DMS153 (cell line): ENCODE data around the gene DARS1.
A peak's percentile ranks its signal among the peaks of the same experiment; 100 is the strongest.

Source experiments
- DNase-seq: peaks from one replicate; lab custom pipeline; 2025; lab: John Stamatoyannopoulos, UW

The DARS1 gene

DNA sequence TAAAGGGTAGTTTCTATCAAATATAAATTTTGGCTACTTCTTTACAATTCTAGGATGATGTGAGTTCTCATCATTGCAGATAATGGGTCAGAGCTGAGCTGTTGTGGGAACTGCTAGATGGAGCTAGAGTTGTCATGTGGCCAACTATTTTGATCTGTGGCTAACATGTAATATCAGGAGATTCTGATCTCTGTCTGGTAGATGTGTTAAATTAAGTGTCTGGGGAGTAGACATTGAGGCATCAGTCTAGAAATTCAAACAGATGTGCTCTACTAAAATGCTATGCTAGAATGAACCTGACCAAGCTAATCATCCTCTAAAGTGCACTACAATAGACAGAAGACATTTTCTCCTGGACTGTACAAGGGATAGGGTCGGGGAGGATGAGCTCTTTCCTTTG is 30.3 kb upstream of the DARS1 start:
- no peak for DNase-seq

GRCh38 chr2:136014411-136014810 is 29.0 kb upstream of the DARS1 start:
- DNase-seq, result no peak

DNA sequence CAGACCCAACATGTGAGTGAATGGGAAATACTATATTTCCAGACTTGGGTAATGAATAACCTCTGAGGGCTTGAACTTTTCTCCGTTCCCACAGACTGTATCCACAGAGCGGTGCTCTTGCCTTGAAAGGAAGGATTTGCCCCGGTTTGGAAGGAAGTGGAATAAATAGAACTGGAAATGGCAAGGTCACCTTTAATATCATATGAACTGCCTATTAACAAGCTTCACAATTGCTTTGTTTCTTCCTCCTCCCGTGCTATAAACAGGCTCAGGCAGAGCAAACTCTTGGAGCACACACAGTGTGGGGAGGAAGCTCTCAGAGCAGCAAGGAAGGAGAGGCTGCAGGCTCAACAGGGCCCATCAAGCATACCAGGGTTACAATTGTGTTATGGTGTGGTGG is 28.5 kb upstream of the DARS1 start:
- DNase-seq, result peak; percentile 6

- no peak for DNase-seq
These were observed 27.8 kb upstream of the DARS1 start for GRCh38 chr2:136013136-136013685.

- no peak for DNase-seq
These were observed 26.9 kb upstream of the DARS1 start for GRCh38 chr2:136012315-136012714.

- DNase-seq, result no peak
These were observed 24.7 kb upstream of the DARS1 start for GRCh38 chr2:136010126-136010525.

DNA sequence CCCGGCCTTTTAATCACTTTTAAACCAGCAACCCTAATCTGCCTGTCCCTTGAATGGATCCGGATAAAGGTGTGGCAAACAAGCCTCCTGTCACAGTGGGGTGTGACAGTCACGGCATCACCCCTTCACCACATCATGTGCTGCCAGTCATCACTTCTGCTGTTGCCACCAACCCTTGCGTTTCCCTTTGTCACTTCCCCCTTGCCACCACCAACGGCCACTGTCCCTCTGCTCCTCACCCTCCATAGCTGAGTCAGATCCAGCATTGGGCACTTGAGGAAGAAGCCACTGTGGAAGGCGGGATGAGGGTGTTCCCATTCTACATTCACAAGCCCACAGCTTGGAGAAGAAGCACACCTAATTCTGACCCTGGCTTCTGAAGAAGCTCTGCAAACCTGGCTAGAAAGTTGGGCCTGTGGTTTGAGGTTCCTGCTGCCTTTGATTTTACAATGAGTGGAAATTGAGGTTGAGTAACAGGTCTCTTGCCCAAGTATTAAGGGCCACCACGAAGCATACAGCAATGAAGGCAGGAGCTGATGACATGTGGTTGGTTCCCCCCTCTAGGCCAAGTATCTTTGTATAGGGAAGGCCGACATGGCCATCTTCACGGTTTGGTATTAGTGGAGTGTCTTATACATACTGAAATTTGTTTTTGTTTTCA is 22.9 kb upstream of the DARS1 start:
- DNase-seq, result no peak

DNA sequence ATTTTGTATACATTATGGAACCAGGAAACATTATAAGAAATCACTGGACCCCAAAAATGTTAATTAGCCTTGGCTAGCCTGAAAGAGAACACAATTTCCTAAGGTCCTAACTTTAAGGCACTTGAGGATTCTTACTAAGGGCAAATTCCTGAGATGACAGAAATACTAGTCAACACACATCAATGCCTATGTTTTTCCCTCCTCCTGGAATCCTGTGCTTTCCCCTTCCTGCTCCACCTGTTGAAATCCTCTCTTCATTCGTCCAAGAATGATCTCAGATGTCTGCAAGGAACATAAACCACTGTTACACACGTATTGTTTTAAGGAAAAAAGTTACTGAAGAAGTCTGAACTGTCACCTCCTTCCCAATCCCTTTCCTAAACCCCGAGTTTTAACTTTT is 21.2 kb upstream of the DARS1 start:
- DNase-seq, result no peak

DNA sequence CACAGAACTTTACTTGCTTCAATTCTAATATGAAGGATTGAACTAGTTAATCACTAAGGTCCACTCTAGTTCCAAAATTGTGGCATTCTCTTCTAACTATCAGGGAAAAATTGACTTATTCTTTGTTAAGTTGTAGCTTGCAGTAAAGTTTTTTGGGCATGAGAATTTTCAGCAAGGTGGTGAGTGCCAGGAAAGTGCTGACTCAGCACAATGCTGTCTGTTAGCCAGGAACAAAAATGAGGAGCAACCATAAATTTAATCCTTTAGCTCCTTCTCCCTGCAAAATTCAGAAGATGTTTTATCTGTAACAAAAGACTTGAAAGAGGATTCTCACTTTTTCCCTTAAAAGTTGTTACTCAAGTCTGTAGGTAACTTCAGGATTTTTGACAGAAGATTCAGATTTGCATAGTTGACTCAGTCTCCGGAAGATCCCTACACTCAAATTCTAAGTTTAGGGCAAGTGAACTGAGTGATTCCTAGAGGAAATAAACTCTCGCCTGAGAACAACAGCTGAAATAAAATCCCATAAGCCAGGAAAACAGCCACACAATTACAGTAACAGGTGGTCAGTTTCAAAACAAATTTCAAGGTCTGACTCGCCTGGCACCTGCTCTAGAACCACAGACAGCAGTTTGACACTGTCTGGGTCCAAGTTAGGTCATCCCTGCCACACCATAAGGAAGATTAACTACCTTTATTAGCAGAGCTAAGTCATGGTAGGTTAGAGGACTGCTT is 20.2 kb upstream of the DARS1 start:
- DNase-seq, result no peak

- no peak for DNase-seq
These were observed 19.5 kb upstream of the DARS1 start for GRCh38 chr2:136004965-136005364.

GRCh38 chr2:136001131-136001530 is 15.7 kb upstream of the DARS1 start:
- no peak for DNase-seq

GRCh38 chr2:136000502-136000901 is 15.1 kb upstream of the DARS1 start:
- DNase-seq, result no peak

DNA sequence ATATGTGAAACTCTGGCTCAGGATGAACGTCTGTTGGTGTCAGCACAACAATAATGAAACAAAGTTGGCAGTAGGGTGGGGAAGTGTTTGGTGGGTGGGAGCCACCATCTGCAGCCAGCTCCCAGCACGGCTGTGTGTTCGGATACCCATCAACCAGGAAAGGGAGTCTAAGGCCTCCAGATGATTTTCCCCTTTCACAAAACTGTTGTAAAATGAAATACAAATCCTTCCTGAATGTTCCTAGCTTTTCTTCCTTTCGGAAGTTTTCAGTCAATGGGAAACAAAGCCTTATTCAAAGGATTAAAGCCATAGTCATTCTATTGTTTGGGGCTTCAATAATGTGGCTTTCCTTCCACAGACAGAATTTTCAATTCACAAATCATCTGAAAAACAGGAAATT is 14.5 kb upstream of the DARS1 start:
- no peak for DNase-seq

- DNase-seq, result no peak
These were observed 13.5 kb upstream of the DARS1 start for GRCh38 chr2:135998879-135999278.

GRCh38 chr2:135997380-135997779 is 12.0 kb upstream of the DARS1 start:
- no peak for DNase-seq

- DNase-seq, result no peak
These were observed 10.9 kb upstream of the DARS1 start for GRCh38 chr2:135996304-135996703.

DNA sequence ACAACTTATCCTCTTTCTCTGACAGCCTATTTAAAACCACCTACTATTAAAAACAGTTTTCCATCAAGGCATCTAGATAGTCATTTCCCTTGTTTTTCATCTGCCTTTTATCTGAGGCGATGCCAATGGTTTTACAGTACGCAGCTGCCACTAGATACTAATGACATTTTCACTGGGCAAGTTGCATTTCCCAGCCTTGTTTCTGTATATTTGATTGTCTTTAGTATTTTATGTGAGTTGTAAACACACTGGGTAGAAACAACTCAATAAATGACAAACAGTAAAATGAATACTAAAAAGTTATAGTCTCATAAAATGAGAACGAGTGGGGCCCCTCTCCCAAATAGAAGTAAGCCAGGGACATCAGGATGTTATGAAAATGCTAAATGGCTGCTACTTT is 8.9 kb upstream of the DARS1 start:
- no peak for DNase-seq

GRCh38 chr2:135993421-135993820 is 8.0 kb upstream of the DARS1 start:
- DNase-seq, result no peak

GRCh38 chr2:135991861-135992260 is 6.4 kb upstream of the DARS1 start:
- no peak for DNase-seq

DNA sequence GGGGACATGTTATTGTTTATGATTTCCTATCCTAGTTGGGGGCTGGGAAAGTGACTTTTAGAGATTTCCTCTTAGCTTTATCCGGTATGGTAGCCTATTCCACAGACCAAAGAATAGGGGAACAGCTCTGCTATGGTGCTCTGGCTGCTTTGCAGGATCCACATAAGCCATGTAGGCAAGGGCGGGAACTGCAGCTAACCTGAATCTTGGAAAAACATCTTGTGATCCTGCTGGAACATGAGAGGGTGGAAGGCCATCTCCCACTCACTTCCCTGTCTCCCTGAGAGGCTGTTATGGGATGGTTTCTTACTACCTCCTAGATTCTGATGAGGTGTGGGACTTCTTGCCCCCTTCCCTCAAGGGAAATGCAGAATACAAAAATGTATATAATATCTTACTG is 2.0 kb upstream of the DARS1 start:
- DNase-seq, result no peak

DNA sequence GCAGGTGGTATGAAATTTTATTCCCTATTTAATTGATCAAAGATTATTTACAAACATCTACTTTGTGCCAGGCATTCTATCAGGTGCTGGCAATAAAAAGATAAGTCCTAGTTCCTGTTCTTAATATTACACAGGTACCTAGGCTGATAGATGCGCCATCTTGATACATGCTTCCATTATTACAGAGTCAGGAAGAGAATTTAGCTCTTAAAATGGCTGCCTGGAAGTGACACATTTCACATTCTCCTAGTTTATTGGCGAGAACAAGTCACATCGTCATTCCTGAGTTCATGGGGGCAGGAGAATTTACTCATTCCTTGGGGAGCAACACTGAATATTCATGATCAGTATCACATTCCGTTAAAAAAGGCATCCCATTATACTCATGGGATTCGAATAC is 1.1 kb upstream of the DARS1 start:
- DNase-seq, result no peak

DNA sequence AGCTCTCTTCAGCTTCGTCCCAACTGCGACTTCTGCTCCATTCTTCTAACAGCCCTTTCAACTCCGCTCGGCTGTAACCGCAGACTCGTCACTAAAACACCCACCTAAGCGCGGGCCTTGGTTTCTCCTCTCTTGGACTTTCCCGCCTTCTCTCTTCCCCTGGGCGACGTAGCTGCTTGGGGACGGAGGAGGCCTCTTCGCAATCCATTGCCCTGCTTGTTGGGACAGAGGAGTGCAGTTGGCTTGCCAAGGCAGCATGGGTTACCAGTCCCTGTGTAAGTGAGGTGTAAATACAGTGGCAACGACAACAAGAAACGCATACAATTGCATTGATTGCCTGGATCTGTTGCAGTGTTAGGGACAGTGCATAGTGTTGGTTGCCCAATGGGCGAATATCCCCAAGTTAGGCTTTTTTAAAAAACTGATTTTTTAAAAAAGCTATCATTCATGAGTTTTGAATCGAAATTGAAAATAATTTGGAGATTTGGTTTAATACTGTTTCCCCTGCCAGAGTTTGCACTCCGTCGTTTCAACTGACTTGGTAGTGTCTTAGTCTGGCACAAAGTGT is 484 bp upstream of the DARS1 start:
- DNase-seq, result no peak
